Right atrium auricular region (tissue), 2 donors: ENCODE data around the gene TXNL4B. TPM values are rescaled to one million over a fixed set of nuclear protein-coding genes. Genes with fewer than 3 reads are reported as not detected.
A peak's percentile ranks its signal among the peaks of the same experiment; 100 is the strongest.

Experiments
- DNase-seq: peaks from one replicate; pipeline ENCODE4 v3.0.0-alpha.2; 2019; ENCODE audit warnings: low spot score
- H3K27ac ChIP-seq, 2 donors: fragments of 200-600 bp; sonication (generic); 1 replicate in 1 of 2; 2 replicates in 1 of 2; pipeline ENCODE4 v1.5.1; 2016 to 2019
- H3K27me3 ChIP-seq, 2 donors: fragments of 200-600 bp; sonication (generic); one replicate each; pipeline versions ENCODE4 v1.5.1 to v1.6.0; 2017 to 2019
- H3K36me3 ChIP-seq: fragments of 200-600 bp; sonication (generic); one replicate; pipeline ENCODE4 v1.5.1; 2016
- H3K4me1 ChIP-seq, 2 donors: fragments of 200-600 bp; sonication (generic); one replicate each; pipeline versions ENCODE4 v1.5.1 to v1.6.0; 2017 to 2019
- H3K4me3 ChIP-seq, 2 donors: fragments of 200-600 bp; sonication (generic); 1 replicate in 1 of 2; 2 replicates in 1 of 2; pipeline ENCODE4 v1.5.1; 2017 to 2019; ENCODE audit warnings: mild to moderate bottlenecking in 1 of 2, moderate library complexity in 1 of 2
- H3K9me3 ChIP-seq, 2 donors: fragments of 200-600 bp; sonication (generic); one replicate each; pipeline ENCODE4 v1.5.1; 2019
- total RNA-seq, 2 donors: library from RNA; depleted of rRNA; stranded (reverse); fragments of >200 nt; gene quantifications; one replicate each; pipeline ENCODE4 v1.1.0, GENCODE V29; 2016
- TF ChIP-seq, protein P1 (sequence below), 2 donors: fragments of 200-600 bp; sonication (generic); IDR thresholded peaks; one replicate each; pipeline ENCODE4 v1.5.1; 2019; ENCODE audit warnings: antibody characterized with exemption in 2 of 2

TXNL4B gene
- total RNA-seq, 2 donors from 2014 or later, result 3.9 to 7.0 TPM

DNA sequence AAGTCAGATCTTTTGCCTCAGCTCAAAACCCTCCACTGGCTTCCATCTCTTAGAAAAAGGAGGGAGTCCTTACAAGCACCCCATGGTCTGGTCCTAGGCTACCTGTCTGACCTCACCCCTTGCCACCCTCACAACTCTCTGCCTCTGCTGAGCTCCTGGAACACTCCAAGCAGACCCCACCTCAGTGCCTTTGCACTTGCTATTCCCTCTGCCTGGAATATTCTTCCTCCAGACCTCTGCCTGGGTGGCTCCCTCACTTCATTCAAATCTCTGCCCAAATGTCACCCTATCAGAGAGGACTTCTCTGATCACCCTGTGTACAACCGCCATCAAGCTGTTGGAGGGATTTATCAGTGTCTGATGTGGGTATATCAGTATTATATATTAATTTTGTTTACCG is 41.1 kb upstream of the TXNL4B start:
- Histone ChIP-seq H3K4me1 (no peaks in the 10 kb centered on the region), H3K36me3 (no peaks in the 10 kb centered on the region), H3K27ac (no peak overlapping the region), H3K4me3 (no peak overlapping the region), H3K27me3 (no peaks in the 10 kb centered on the region), H3K9me3 (no peaks in the 10 kb centered on the region)
- TF ChIP-seq, protein P1, sequence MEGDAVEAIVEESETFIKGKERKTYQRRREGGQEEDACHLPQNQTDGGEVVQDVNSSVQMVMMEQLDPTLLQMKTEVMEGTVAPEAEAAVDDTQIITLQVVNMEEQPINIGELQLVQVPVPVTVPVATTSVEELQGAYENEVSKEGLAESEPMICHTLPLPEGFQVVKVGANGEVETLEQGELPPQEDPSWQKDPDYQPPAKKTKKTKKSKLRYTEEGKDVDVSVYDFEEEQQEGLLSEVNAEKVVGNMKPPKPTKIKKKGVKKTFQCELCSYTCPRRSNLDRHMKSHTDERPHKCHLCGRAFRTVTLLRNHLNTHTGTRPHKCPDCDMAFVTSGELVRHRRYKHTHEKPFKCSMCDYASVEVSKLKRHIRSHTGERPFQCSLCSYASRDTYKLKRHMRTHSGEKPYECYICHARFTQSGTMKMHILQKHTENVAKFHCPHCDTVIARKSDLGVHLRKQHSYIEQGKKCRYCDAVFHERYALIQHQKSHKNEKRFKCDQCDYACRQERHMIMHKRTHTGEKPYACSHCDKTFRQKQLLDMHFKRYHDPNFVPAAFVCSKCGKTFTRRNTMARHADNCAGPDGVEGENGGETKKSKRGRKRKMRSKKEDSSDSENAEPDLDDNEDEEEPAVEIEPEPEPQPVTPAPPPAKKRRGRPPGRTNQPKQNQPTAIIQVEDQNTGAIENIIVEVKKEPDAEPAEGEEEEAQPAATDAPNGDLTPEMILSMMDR (IDR thresholded peaks at IDR 0.05), result no peak
- no peak for DNase-seq

- no peak for DNase-seq
- Histone ChIP-seq H3K4me3 (no peak overlapping the region), H3K4me1 (no peaks in the 10 kb centered on the region), H3K27ac (no peak overlapping the region), H3K36me3 (no peaks in the 10 kb centered on the region), H3K9me3 (no peaks in the 10 kb centered on the region), H3K27me3 (no peaks in the 10 kb centered on the region)
- TF ChIP-seq, protein P1 (IDR thresholded peaks at IDR 0.05), result no peak
These were observed 39.3 kb upstream of the TXNL4B start for GRCh38 chr16:72132726-72133125.

- Histone ChIP-seq H3K4me3 (no peak overlapping the region), H3K4me1 (no peaks in the 10 kb centered on the region), H3K27me3 (no peaks in the 10 kb centered on the region), H3K9me3 (no peaks in the 10 kb centered on the region), H3K36me3 (no peaks in the 10 kb centered on the region), H3K27ac (no peak overlapping the region)
- TF ChIP-seq, protein P1 (IDR thresholded peaks at IDR 0.05), result no peak
- DNase-seq, result no peak
These were observed 37.6 kb upstream of the TXNL4B start for GRCh38 chr16:72131036-72131435.

- Histone ChIP-seq H3K9me3 (no peaks in the 10 kb centered on the region), H3K27me3 (no peaks in the 10 kb centered on the region), H3K36me3 (no peaks in the 10 kb centered on the region), H3K27ac (no peak overlapping the region), H3K4me3 (no peak overlapping the region), H3K4me1 (peaks cover 0 to 3% of the 10 kb centered on the region in 2 donors)
- no peak for DNase-seq
- TF ChIP-seq, protein P1 (IDR thresholded peaks at IDR 0.05), result no peak
These were observed 36.7 kb upstream of the TXNL4B start for GRCh38 chr16:72129976-72130656.

GRCh38 chr16:72128701-72129100 is 35.3 kb upstream of the TXNL4B start:
- no peak for DNase-seq
- no peaks in the 10 kb centered on the region for H3K36me3 ChIP-seq
- no peaks in the 10 kb centered on the region for H3K27me3 ChIP-seq
- no peaks in the 10 kb centered on the region for H3K9me3 ChIP-seq
- H3K4me3 ChIP-seq, result no peak overlapping the region
- H3K4me1 ChIP-seq, result peaks cover 0 to 8% of the 10 kb centered on the region in 2 donors
- TF ChIP-seq, protein P1 (IDR thresholded peaks at IDR 0.05), result no peak
- H3K27ac ChIP-seq, result no peak overlapping the region

- H3K36me3 ChIP-seq, result no peaks in the 10 kb centered on the region
- no peak overlapping the region for H3K4me3 ChIP-seq
- H3K27me3 ChIP-seq, result no peaks in the 10 kb centered on the region
- peak overlapping the region in 1 of 2 donors; percentile 25 for H3K27ac ChIP-seq
- H3K9me3 ChIP-seq, result no peaks in the 10 kb centered on the region
- TF ChIP-seq, protein P1 (IDR thresholded peaks at IDR 0.05), result no peak
- peaks cover 0 to 8% of the 10 kb centered on the region in 2 donors for H3K4me1 ChIP-seq
- no peak for DNase-seq
These were observed 33.0 kb upstream of the TXNL4B start for GRCh38 chr16:72126429-72126765.
